Prostate gland (tissue), 2 donors: ENCODE measurements around the gene HSF5. TPM values are rescaled to one million over a fixed set of nuclear protein-coding genes. Genes with fewer than 3 reads are reported as not detected.

Experiments used
- DNase-seq: peaks from one replicate; pipeline ENCODE4 v3.0.0-alpha.2; 2019; ENCODE audit warnings: low spot score
- H3K27ac ChIP-seq, 2 donors: fragments of 200-600 bp; sonication (generic); 2 replicates each; pipeline ENCODE4 v1.5.1; 2017 to 2019
- H3K27me3 ChIP-seq: fragments of 200-600 bp; sonication (generic); replicated peaks from 2 replicates; pipeline ENCODE4 v1.5.1; 2019; ENCODE audit not compliant: insufficient read depth
- H3K36me3 ChIP-seq, 2 donors: fragments of 200-600 bp; sonication (generic); 1 replicate in 1 of 2; 2 replicates in 1 of 2; pipeline versions ENCODE4 v1.5.1 to v1.8.1; 2017 to 2019
- H3K4me1 ChIP-seq: fragments of 200-600 bp; sonication (generic); replicated peaks from 2 replicates; pipeline ENCODE4 v1.5.1; 2019
- H3K4me3 ChIP-seq, 2 donors: fragments of 200-600 bp; sonication (generic); 2 replicates each; pipeline ENCODE4 v1.5.1; 2017 to 2019
- H3K9me3 ChIP-seq: fragments of 200-600 bp; sonication (generic); 2 replicates; pipeline ENCODE4 v1.5.1; 2017
- CTCF ChIP-seq, 4 experiments: fragments of 200-600 bp in 2 of 4; fragments of 450-650 bp in 2 of 4; sonication (generic) in 2 of 4; IDR thresholded peaks; 1 replicate in 3 of 4; 2 replicates in 1 of 4; pipeline ENCODE4 v1.5.1; 2016 to 2019; ENCODE audit warnings: antibody characterized with exemption in 4 of 4, mild to moderate bottlenecking in 2 of 4, moderate library complexity in 2 of 4
- POLR2A ChIP-seq: fragments of 450-650 bp; IDR thresholded peaks from one replicate; pipeline ENCODE4 v1.6.1; 2016; ENCODE audit warnings: antibody characterized with exemption, mild to moderate bottlenecking
- POLR2AphosphoS5 ChIP-seq: sonication (generic); formaldehyde crosslinking; IDR thresholded peaks from one replicate; pipeline ENCODE4 v1.6.1; 2017; ENCODE audit warnings: antibody characterized with exemption
- WGBS: methylation state at CpG from one replicate; pipeline ENCODE4 v1.1.5; 2018; 5-methylcytosine and 5-hydroxymethylcytosine counted together
- intact Hi-C: fragments of 100-400 bp; cut with DNase I; formaldehyde crosslinking; loops from one replicate; pipeline ENCODE4 v1.14.2; 2022
- total RNA-seq, 2 donors: library from RNA; depleted of rRNA; stranded (reverse); fragments of >200 nt; gene quantifications; one replicate each; pipeline ENCODE4 v1.1.0, GENCODE V29; 2016

The HSF5 gene
- 10 to 100 TPM in 1 of 2 donors, not detected in 1; 11.5 TPM for total RNA-seq

GRCh38 chr17:58487589-58488427 is at the start of gene HSF5:
HSF5 (minus strand) TSS chr17:58488408; CDS start chr17:58488274, 134 bp downstream.
- Histone ChIP-seq H3K9me3 (no peaks in the 10 kb centered on the region), H3K27me3 (no peaks in the 10 kb centered on the region), H3K4me1 (no peaks in the 10 kb centered on the region), H3K27ac (no peak within 1 kb of the TSS), H3K36me3 (peaks cover 5 to 14% of the 10 kb centered on the region in 2 donors), H3K4me3 (no peak within 1 kb of the TSS)
- DNase-seq, result no peak
- TF ChIP-seq POLR2AphosphoS5 (no peak), CTCF (IDR thresholded peaks at IDR 0.05) (peak in 1 of 4 experiments; percentile 16)
- intact Hi-C loops, result no loop called here
- WGBS, result 61% methylated on average over 94 of the region's 98 CpGs

DNA sequence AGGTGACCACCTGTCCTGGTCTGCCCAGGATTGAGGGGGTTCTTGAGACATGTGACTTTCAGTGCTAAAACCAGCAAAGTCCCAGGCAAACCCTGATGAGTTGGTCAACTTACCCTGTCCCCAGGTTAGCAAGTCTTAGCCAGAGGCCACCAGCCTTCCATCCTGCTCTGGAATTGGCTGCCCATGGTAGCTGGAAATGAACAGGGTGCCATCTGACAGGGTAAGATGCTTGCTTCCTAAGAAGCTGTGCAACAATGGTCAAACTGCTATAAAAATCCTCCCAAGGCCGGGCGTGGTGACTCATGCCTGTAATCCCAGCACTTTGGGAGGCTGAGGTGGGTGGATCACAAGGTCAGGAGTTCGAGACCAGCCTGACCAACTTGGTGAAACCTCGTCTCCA is 49.1 kb upstream of the HSF5 start:
- no peaks in the 10 kb centered on the region for H3K36me3 ChIP-seq
- H3K9me3 ChIP-seq, result no peaks in the 10 kb centered on the region
- H3K27me3 ChIP-seq, result no peaks in the 10 kb centered on the region
- WGBS, result 74% methylated on average over 4 of the region's 4 CpGs
- no peaks in the 10 kb centered on the region for H3K4me1 ChIP-seq
- no peak overlapping the region for H3K27ac ChIP-seq
- no peak for DNase-seq
- no peak for TF ChIP-seq CTCF (IDR thresholded peaks at IDR 0.05)
- TF ChIP-seq POLR2AphosphoS5, result no peak
- no peak for TF ChIP-seq POLR2A
- intact Hi-C loops, result loop anchor here (10.0 kb wide), 1 partner anchor 48 kb away; no protein-coding TSS in a partner anchor
- H3K4me3 ChIP-seq, result no peak overlapping the region

DNA sequence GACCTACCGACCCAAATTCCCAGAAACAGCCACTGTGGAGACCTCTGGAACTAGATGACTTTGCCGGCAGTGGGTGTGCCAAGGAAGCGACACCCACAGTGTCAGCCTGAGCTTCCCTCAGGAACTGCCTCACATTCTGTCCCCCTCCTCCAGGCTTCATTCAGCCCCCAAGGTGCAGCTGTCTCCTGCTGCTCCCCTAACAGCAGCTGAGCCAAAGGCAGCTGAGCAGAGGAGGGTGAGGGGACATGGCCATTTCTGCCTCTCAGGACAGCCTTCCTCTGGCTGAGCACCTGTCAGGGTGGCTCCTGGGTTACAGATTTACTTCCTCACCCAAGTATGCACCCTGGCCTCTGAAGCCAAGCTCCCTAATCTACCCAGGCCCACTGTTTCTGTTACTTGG is 48.3 kb upstream of the HSF5 start:
- Histone ChIP-seq H3K27me3 (no peaks in the 10 kb centered on the region), H3K9me3 (no peaks in the 10 kb centered on the region), H3K4me3 (no peak overlapping the region), H3K4me1 (no peaks in the 10 kb centered on the region), H3K36me3 (no peaks in the 10 kb centered on the region), H3K27ac (no peak overlapping the region)
- no peak for DNase-seq
- intact Hi-C loops, result loop anchor here (10.0 kb wide), 1 partner anchor 48 kb away; no protein-coding TSS in a partner anchor
- TF ChIP-seq CTCF (IDR thresholded peaks at IDR 0.05) (no peak), POLR2A (no peak), POLR2AphosphoS5 (no peak)
- 70% methylated on average over 3 of the region's 3 CpGs for WGBS

GRCh38 chr17:58535431-58535830 is 47.2 kb upstream of the HSF5 start:
- DNase-seq, result no peak
- Histone ChIP-seq H3K9me3 (no peaks in the 10 kb centered on the region), H3K36me3 (no peaks in the 10 kb centered on the region), H3K4me3 (no peak overlapping the region), H3K4me1 (no peaks in the 10 kb centered on the region), H3K27ac (no peak overlapping the region), H3K27me3 (no peaks in the 10 kb centered on the region)
- TF ChIP-seq CTCF (IDR thresholded peaks at IDR 0.05), result no peak
- TF ChIP-seq POLR2A, result no peak
- TF ChIP-seq POLR2AphosphoS5, result no peak
- intact Hi-C loops, result loop anchor here (10.0 kb wide), 1 partner anchor 49 kb away; no protein-coding TSS in a partner anchor
- 81% methylated on average over 2 of the region's 2 CpGs for WGBS
